H1 (cell line): Measurements from ENCODE around the gene PAQR8. TPM values are rescaled to one million over a fixed set of nuclear protein-coding genes. Genes with fewer than 3 reads are reported as not detected.
A peak's percentile ranks its signal among the peaks of the same experiment; 100 is the strongest.

Experiments
- CTCF ChIA-PET: fragments of 300-600 bp; sonication (Branson Sonifier 250); formaldehyde crosslinking; loops from one replicate; lab custom pipeline; 2021; ENCODE audit not compliant: partially characterized antibody; lab: Charles Lee
- POLR2A ChIA-PET: fragments of 300-600 bp; sonication (Branson Sonifier 250); formaldehyde crosslinking; loops from one replicate; lab custom pipeline; 2021; ENCODE audit warnings: inconsistent platforms; ENCODE audit not compliant: partially characterized antibody; lab: Charles Lee
- DNase-seq, 2 experiments: peaks; one replicate each; pipeline versions ENCODE4 v3.0.0 to v3.0.0-alpha.2; 2010 to 2022; ENCODE audit warnings: low spot score in 2 of 2, low read depth in 1 of 2, mixed read lengths in 1 of 2
- FAIRE-seq: peaks from 2 replicates; lab custom pipeline; 2011; peaks lifted over from hg19 to GRCh38; lab: Jason Lieb, UNC
- H2AFZ ChIP-seq: 2 replicates; pipeline ENCODE4 v1.8.1; 2012; ENCODE audit warnings: low read length, inconsistent platforms
- H2AK5ac ChIP-seq: 2 replicates; pipeline ENCODE4 v1.6.1; 2013; ENCODE audit warnings: low read depth, low read length
- H2BK120ac ChIP-seq: replicated peaks from 2 replicates; pipeline ENCODE3; 2013; ENCODE audit warnings: low read depth, low read length, inconsistent platforms
- H2BK12ac ChIP-seq: 2 replicates; pipeline ENCODE4 v1.6.1; 2013; ENCODE audit warnings: low read depth, low read length
- H2BK15ac ChIP-seq: 2 replicates; pipeline ENCODE4 v1.6.1; 2013; ENCODE audit warnings: low read length
- H2BK20ac ChIP-seq: 2 replicates; pipeline ENCODE4 v1.6.1; 2013; ENCODE audit warnings: low read length
- H2BK5ac ChIP-seq: 2 replicates; pipeline ENCODE4 v1.6.1; 2013; ENCODE audit warnings: low read depth, low read length
- H3K14ac ChIP-seq: 2 replicates; pipeline ENCODE4 v1.6.1; 2013; ENCODE audit warnings: inconsistent platforms; ENCODE audit not compliant: insufficient read length
- H3K18ac ChIP-seq: 2 replicates; pipeline ENCODE4 v1.6.1; 2013; ENCODE audit warnings: low read length; ENCODE audit errors: extremely low read depth
- H3K23ac ChIP-seq: 2 replicates; pipeline ENCODE4 v1.6.1; 2013; ENCODE audit warnings: inconsistent platforms; ENCODE audit not compliant: insufficient read length
- H3K23me2 ChIP-seq: 2 replicates; pipeline ENCODE4 v1.6.1; 2013; ENCODE audit warnings: low read depth, low read length
- H3K27ac ChIP-seq: 2 replicates; pipeline ENCODE4 v1.6.1; 2011; ENCODE audit warnings: low read depth, low read length, inconsistent platforms
- H3K27me3 ChIP-seq, 4 experiments: replicated peaks in 1 of 4; 1 replicate in 1 of 4; 2 replicates in 3 of 4; pipeline versions ENCODE4 v1.6.1 to v1.8.1; 2011 to 2013; ENCODE audit warnings: low read length in 3 of 4, mild to moderate bottlenecking in 3 of 4, inconsistent platforms in 2 of 4, mixed read lengths in 2 of 4, moderate library complexity in 1 of 4; ENCODE audit not compliant: control insufficient read depth in 3 of 4, insufficient read depth in 3 of 4; ENCODE audit errors: extremely low read depth in 1 of 4
- H3K36me3 ChIP-seq, 4 experiments: 2 replicates each; pipeline versions ENCODE4 v1.6.1 to v1.8.1; 2011 to 2013; ENCODE audit warnings: mild to moderate bottlenecking in 4 of 4, low read length in 3 of 4, moderate library complexity in 2 of 4, control low read depth in 1 of 4, inconsistent platforms in 1 of 4; ENCODE audit not compliant: insufficient read depth in 4 of 4, control insufficient read depth in 2 of 4
- H3K4ac ChIP-seq: replicated peaks from 2 replicates; pipeline ENCODE3; 2013; ENCODE audit warnings: low read length, low read depth, mixed read lengths, inconsistent platforms; ENCODE audit not compliant: insufficient read length
- H3K4me1 ChIP-seq, 4 experiments: replicated peaks in 1 of 4; 1 replicate in 1 of 4; 2 replicates in 3 of 4; pipeline versions ENCODE4 v1.6.1 to v1.8.1; 2011 to 2013; ENCODE audit warnings: low read length in 3 of 4, inconsistent platforms in 2 of 4, mixed read lengths in 1 of 4; ENCODE audit not compliant: insufficient read depth in 4 of 4, control insufficient read depth in 3 of 4
- H3K4me2 ChIP-seq, 2 experiments: 2 replicates each; pipeline versions ENCODE4 v1.6.1 to v1.8.1; 2011 to 2013; ENCODE audit warnings: low read depth in 2 of 2, low read length in 2 of 2, control low read depth in 1 of 2, inconsistent platforms in 1 of 2, mild to moderate bottlenecking in 1 of 2; ENCODE audit not compliant: insufficient read depth in 1 of 2
- H3K4me3 ChIP-seq, 4 experiments: fragments of 200-600, 300-600 bp in 1 of 4; sonication (generic), shearing (Covaris generic), sonication (Bioruptor Twin) in 1 of 4; 2 replicates each; pipeline versions ENCODE4 v1.5.1 to v1.8.1; 2011 to 2016; ENCODE audit warnings: low read length in 4 of 4, low read depth in 3 of 4, control low read depth in 2 of 4, inconsistent platforms in 2 of 4, mild to moderate bottlenecking in 2 of 4, mixed read lengths in 1 of 4, moderate library complexity in 1 of 4; ENCODE audit not compliant: insufficient read depth in 2 of 4; ENCODE audit errors: extremely low read depth in 1 of 4
- H3K56ac ChIP-seq: replicated peaks from 2 replicates; pipeline ENCODE3; 2013; ENCODE audit warnings: low read depth, mild to moderate bottlenecking, mixed read lengths, low read length, inconsistent platforms; ENCODE audit not compliant: insufficient read length
- H3K79me1 ChIP-seq: 2 replicates; pipeline ENCODE4 v1.6.1; 2013; ENCODE audit warnings: low read depth, low read length, control low read depth
- H3K79me2 ChIP-seq, 2 experiments: 2 replicates each; pipeline versions ENCODE4 v1.6.1 to v1.8.1; 2012 to 2013; ENCODE audit warnings: low read length in 2 of 2, mild to moderate bottlenecking in 2 of 2, inconsistent platforms in 1 of 2; ENCODE audit not compliant: insufficient read depth in 2 of 2, control insufficient read depth in 1 of 2
- H3K9ac ChIP-seq, 4 experiments: replicated peaks in 1 of 4; 1 replicate in 1 of 4; 2 replicates in 3 of 4; pipeline versions ENCODE4 v1.6.1 to v1.8.1; 2011 to 2013; ENCODE audit warnings: low read depth in 3 of 4, low read length in 3 of 4, control low read depth in 2 of 4, mild to moderate bottlenecking in 2 of 4, moderate library complexity in 2 of 4, inconsistent platforms in 1 of 4; ENCODE audit errors: extremely low read depth in 1 of 4
- H3K9me3 ChIP-seq, 2 experiments: 2 replicates each; pipeline versions ENCODE4 v1.6.1 to v1.8.1; 2012 to 2013; ENCODE audit warnings: mild to moderate bottlenecking in 2 of 2, moderate library complexity in 2 of 2, control low read depth in 1 of 2, inconsistent platforms in 1 of 2, low read depth in 1 of 2, low read length in 1 of 2, mixed read lengths in 1 of 2; ENCODE audit not compliant: insufficient read depth in 2 of 2
- H4K20me1 ChIP-seq, 2 experiments: replicated peaks in 1 of 2; 2 replicates each; pipeline versions ENCODE3 to v1.8.1; 2011 to 2013; ENCODE audit warnings: inconsistent platforms in 2 of 2, low read length in 2 of 2, mild to moderate bottlenecking in 1 of 2; ENCODE audit not compliant: insufficient read depth in 2 of 2, control insufficient read depth in 1 of 2
- H4K5ac ChIP-seq: 2 replicates; pipeline ENCODE4 v1.6.1; 2013; ENCODE audit warnings: low read length, low read depth, mixed read lengths, inconsistent platforms; ENCODE audit not compliant: insufficient read length
- H4K8ac ChIP-seq: 2 replicates; pipeline ENCODE4 v1.8.0; 2013; ENCODE audit warnings: mild to moderate bottlenecking, moderate library complexity, low read length, inconsistent platforms; ENCODE audit not compliant: insufficient read depth; ENCODE audit errors: extremely low read depth
- H4K91ac ChIP-seq: replicated peaks from 2 replicates; pipeline ENCODE3; 2013; ENCODE audit warnings: low read length, mixed read lengths, inconsistent platforms; ENCODE audit not compliant: insufficient read length
- GABPA ChIP-seq: IDR thresholded peaks from 2 replicates; pipeline ENCODE4 v1.6.1; 2011; ENCODE audit warnings: mild to moderate bottlenecking, low read length, moderate library complexity, borderline replicate concordance; ENCODE audit not compliant: insufficient read depth
- polyA plus RNA-seq, 7 experiments: library from polyadenylated mRNA; depleted of rRNA in 3 of 7; stranded (reverse) in 5 of 7; unstranded in 2 of 7; fragments of >200 nt in 5 of 7; fragments of 200-250 nt in 2 of 7; gene quantifications; 1 replicate in 5 of 7; 2 replicates in 1 of 7; 4 replicates in 1 of 7; pipeline versions ENCODE4 v1.2.1 to v1.2.3, GENCODE V29; 2011 to 2013; ENCODE audit warnings: missing spikeins in 2 of 7, mixed read lengths in 2 of 7
- total RNA-seq: library from RNA; stranded (reverse); fragmentation: NEBNext Ultra II Directional; extraction: Animal tissue kit (Norgen Biotek cat#: 25700); gene quantifications from 2 replicates; pipeline ENCODE4 v1.2.1, GENCODE V29; 2021

PAQR8 gene
- total and polyA plus RNA-seq, 2 of the 8 experiments (the other 6 are each of a cell fraction or from before 2014, with no cell fraction given) = 7.6 to 9.6 TPM

DNA sequence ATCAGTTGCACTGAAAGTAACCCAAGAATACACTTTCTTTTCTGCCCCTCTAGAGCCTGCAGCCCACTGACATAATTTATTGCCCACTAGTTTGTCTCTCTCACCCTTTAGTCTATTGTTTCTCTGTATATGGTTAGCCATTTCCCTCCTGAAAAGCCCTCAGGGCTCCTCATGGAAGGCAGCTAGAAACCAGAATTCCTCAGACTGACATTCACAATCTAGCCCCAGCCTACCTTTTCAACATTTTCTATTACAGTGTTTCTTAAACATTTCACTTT lies 21.4 kb upstream of the PAQR8 start:
- H4K8ac ChIP-seq = no peak overlapping the region
- peak overlapping the region; percentile 81; the same call in 1 of the 2 replicates for H2AFZ ChIP-seq
- H2BK15ac ChIP-seq = no peak overlapping the region
- H3K4me2 ChIP-seq = no peak overlapping the region
- H3K4me1 ChIP-seq = no peaks in the 10 kb centered on the region
- H3K27ac ChIP-seq = no peak overlapping the region
- FAIRE-seq (no peak), DNase-seq (no peak)
- no peak overlapping the region for H3K4me3 ChIP-seq
- H3K4ac ChIP-seq = no peak overlapping the region
- H3K79me2 ChIP-seq = no peaks in the 10 kb centered on the region
- no peaks in the 10 kb centered on the region for H4K20me1 ChIP-seq
- no peak overlapping the region for H2BK12ac ChIP-seq
- H3K9me3 ChIP-seq = no peaks in the 10 kb centered on the region
- no peak overlapping the region for H3K14ac ChIP-seq
- no peak overlapping the region for H4K91ac ChIP-seq
- no peaks in the 10 kb centered on the region for H3K36me3 ChIP-seq
- CTCF ChIA-PET = interaction anchor here (0.7 to 1.1 kb wide), 3 partner anchors 13 to 311 kb away, joined by 3 read pairs; no protein-coding TSS in a partner anchor
- H2BK20ac ChIP-seq = no peak overlapping the region
- H3K27me3 ChIP-seq = no peaks in the 10 kb centered on the region
- H2BK120ac ChIP-seq = no peak overlapping the region
- H3K23me2 ChIP-seq = no peaks in the 10 kb centered on the region
- H4K5ac ChIP-seq = no peak overlapping the region
- POLR2A ChIA-PET = interaction anchor here (0.8 to 1.1 kb wide), 3 partner anchors 12 to 66 kb away, joined by 3 to 5 read pairs (median 3); partner anchors contain the start of gene PAQR8
- no peak overlapping the region for H3K18ac ChIP-seq
- no peak overlapping the region for H3K9ac ChIP-seq
- no peaks in the 10 kb centered on the region for H3K79me1 ChIP-seq
- no peak overlapping the region for H2AK5ac ChIP-seq
- H3K56ac ChIP-seq = no peak overlapping the region
- TF ChIP-seq GABPA = no peak
- H2BK5ac ChIP-seq = no peak overlapping the region
- no peak overlapping the region for H3K23ac ChIP-seq
